Endothelial cell of umbilical vein (primary cell): ENCODE data around the gene ZNF679.

ENCODE experiments used
- CTCF ChIP-seq, 2 donors: IDR thresholded peaks; 1 replicate in 1 of 2; 2 replicates in 1 of 2; pipeline ENCODE4 v1.5.1; 2011; ENCODE audit warnings: low read length in 2 of 2, mild to moderate bottlenecking in 2 of 2, moderate library complexity in 2 of 2, control low read depth in 1 of 2, inconsistent platforms in 1 of 2, low read depth in 1 of 2; ENCODE audit not compliant: insufficient read depth in 1 of 2; ENCODE audit errors: extremely low read depth in 1 of 2
- EZH2 ChIP-seq: IDR thresholded peaks from 2 replicates; pipeline ENCODE4 v1.6.1; 2012; ENCODE audit warnings: borderline replicate concordance, low read depth, mild to moderate bottlenecking, moderate library complexity, low read length, inconsistent platforms; ENCODE audit not compliant: severe bottlenecking
- FOS ChIP-seq: IDR thresholded peaks from 2 replicates; pipeline ENCODE4 v1.6.1; 2011; ENCODE audit warnings: mild to moderate bottlenecking, low read length, moderate library complexity, borderline replicate concordance; ENCODE audit not compliant: insufficient read depth
- GATA2 ChIP-seq: IDR thresholded peaks from 2 replicates; pipeline ENCODE4 v1.7.0; 2011; ENCODE audit warnings: low read depth, mild to moderate bottlenecking, moderate library complexity, mixed read lengths, low read length; ENCODE audit not compliant: insufficient read length, insufficient read depth
- JUN ChIP-seq: IDR thresholded peaks from 2 replicates; pipeline ENCODE4 v1.6.1; 2011; ENCODE audit warnings: borderline replicate concordance, low read depth; ENCODE audit not compliant: insufficient read length, insufficient read depth
- MAX ChIP-seq: IDR thresholded peaks from 2 replicates; pipeline ENCODE4 v1.6.1; 2011; ENCODE audit not compliant: insufficient read depth, insufficient read length
- MYC ChIP-seq: IDR thresholded peaks from one replicate; pipeline ENCODE4 v1.6.1; 2011; ENCODE audit warnings: mild to moderate bottlenecking, low read depth, low read length
- POLR2A ChIP-seq: IDR thresholded peaks from 2 replicates; pipeline ENCODE4 v1.6.1; 2012; ENCODE audit warnings: low read depth, mild to moderate bottlenecking, control low read depth, low read length
- POLR2AphosphoS5 ChIP-seq: IDR thresholded peaks from 2 replicates; pipeline ENCODE4 v1.6.1; 2012; ENCODE audit warnings: low read depth, mild to moderate bottlenecking, control low read depth, low read length, moderate library complexity; ENCODE audit not compliant: insufficient read depth

GRCh38 chr7:64300641-64301405 lies 72.5 kb downstream of the ZNF679 start:
- no peak for TF ChIP-seq CTCF (IDR thresholded peaks at IDR 0.05; ENCODE audit: extremely low read depth in 1 of 2, insufficient read depth in 1 of 2, low read depth in 1 of 2, low read length in 2 of 2)
- TF ChIP-seq POLR2AphosphoS5: no peak
- no peak for TF ChIP-seq POLR2A
- TF ChIP-seq EZH2: no peak
- TF ChIP-seq MYC: no peak
- no peak for TF ChIP-seq MAX
- TF ChIP-seq FOS: no peak
- no peak for TF ChIP-seq JUN
- no peak for TF ChIP-seq GATA2
